Activated B cell treated with CpG ODN at 0.5 μM for 24 hours (primary cell): ENCODE data around the gene CERK. TPM values are rescaled to one million over a fixed set of nuclear protein-coding genes. Genes with fewer than 3 reads are reported as not detected.
"Not testable (repeated sequence)": the region's sequence is repeated elsewhere in the genome, so short reads cannot be mapped to it uniquely, and the experiment has no call there.

Source experiments
- ATAC-seq: fragments of 200-7000 bp; cut with Tn5 transposase; one replicate; pipeline ENCODE4 v1.10.0; 2021; ENCODE audit warnings: low read depth, mild to moderate bottlenecking, moderate library complexity
- CTCF ChIA-PET: fragments of 350-600 bp; sonication (Branson Sonifier 250); formaldehyde crosslinking; loops from one replicate; lab custom pipeline; 2021; ENCODE audit warnings: antibody characterized with exemption; lab: Charles Lee
- POLR2A ChIA-PET: fragments of 350-600 bp; sonication (Branson Sonifier 250); formaldehyde crosslinking; loops from one replicate; lab custom pipeline; 2021; ENCODE audit warnings: antibody characterized with exemption; lab: Charles Lee
- DNase-seq: peaks from one replicate; pipeline ENCODE4 v3.0.0; 2022
- H3K27ac Mint-ChIP-seq: one replicate; pipeline ENCODE4 v1.8.0; 2020; ENCODE audit warnings: mixed read lengths
- H3K27me3 Mint-ChIP-seq: one replicate; pipeline ENCODE4 v1.8.0; 2021; ENCODE audit warnings: mixed read lengths
- H3K36me3 Mint-ChIP-seq: one replicate; pipeline ENCODE4 v1.8.0; 2021; ENCODE audit warnings: low read depth, mixed read lengths
- H3K4me1 Mint-ChIP-seq: one replicate; pipeline ENCODE4 v1.8.0; 2021; ENCODE audit warnings: mixed read lengths
- H3K4me3 Mint-ChIP-seq: one replicate; pipeline ENCODE4 v1.8.0; 2020; ENCODE audit warnings: mild to moderate bottlenecking, mixed read lengths
- H3K9me3 Mint-ChIP-seq: one replicate; pipeline ENCODE4 v1.8.0; 2020; ENCODE audit warnings: mixed read lengths
- CTCF ChIP-seq: fragments of 200-600 bp; IDR thresholded peaks from one replicate; pipeline ENCODE4 v1.8.0; 2022; ENCODE audit warnings: antibody characterized with exemption, mild to moderate bottlenecking
- intact Hi-C: fragments of 100-400 bp; cut with micrococcal nuclease; formaldehyde crosslinking; loops from one replicate; pipeline ENCODE4 v1.15.1; 2024
- total RNA-seq: library from RNA; stranded (reverse); gene quantifications from 2 replicates; pipeline ENCODE4 v1.2.3, GENCODE V29; 2022

Gene CERK
- total RNA-seq, 1 donor from 2014 or later: 13.8 TPM

- Mint-ChIP-seq H3K27ac (peak overlapping the region; percentile 18), H3K9me3 (no peaks in the 10 kb centered on the region), H3K4me1 (peaks cover 44% of the 10 kb centered on the region), H3K4me3 (no peak overlapping the region), H3K36me3 (peaks cover 17% of the 10 kb centered on the region), H3K27me3 (no peaks in the 10 kb centered on the region)
- ATAC-seq: no peak
- DNase-seq: no peak
- intact Hi-C loops: no loop called here
- CTCF ChIA-PET: no interaction called here
- POLR2A ChIA-PET: interaction anchor here (1.0 kb wide), 1 partner anchor 129 kb away, joined by 3 read pairs; no protein-coding TSS in a partner anchor
- no peak for TF ChIP-seq CTCF
Observed at GRCh38 chr22:46646531-46647215, 91.4 kb downstream of the CERK start.

- DNase-seq, H3K4me3 Mint-ChIP-seq, ATAC-seq, CTCF ChIA-PET, H3K27me3 Mint-ChIP-seq, H3K9me3 Mint-ChIP-seq, POLR2A ChIA-PET, H3K27ac Mint-ChIP-seq, intact Hi-C loops: not testable (repeated sequence)
- H3K4me1 Mint-ChIP-seq: peaks cover 20% of the 10 kb centered on the region
- H3K36me3 Mint-ChIP-seq: peaks cover 35% of the 10 kb centered on the region
Observed at GRCh38 chr22:46642840-46643480, 95.1 kb downstream of the CERK start.

- ChIA-PET CTCF (no interaction called here), POLR2A (no interaction called here)
- TF ChIP-seq CTCF: no peak
- H3K27ac Mint-ChIP-seq: peak overlapping the region; percentile 46
- DNase-seq (no peak), ATAC-seq (no peak)
- peaks cover 40% of the 10 kb centered on the region for H3K36me3 Mint-ChIP-seq
- intact Hi-C loops: no loop called here
- H3K4me1 Mint-ChIP-seq: peaks cover 20% of the 10 kb centered on the region
- no peak overlapping the region for H3K4me3 Mint-ChIP-seq
- H3K27me3 Mint-ChIP-seq: no peaks in the 10 kb centered on the region
- H3K9me3 Mint-ChIP-seq: no peaks in the 10 kb centered on the region
Observed at GRCh38 chr22:46641811-46642266, 96.2 kb downstream of the CERK start.

GRCh38 chr22:46640293-46641055, 97.6 kb downstream of the CERK start:
- no peak overlapping the region for H3K27ac Mint-ChIP-seq
- no peaks in the 10 kb centered on the region for H3K9me3 Mint-ChIP-seq
- ChIA-PET CTCF (interaction anchor here (1.0 kb wide), 1 partner anchor 77 kb away, joined by 3 read pairs; no protein-coding TSS in a partner anchor), POLR2A (no interaction called here)
- peaks cover 41% of the 10 kb centered on the region for H3K36me3 Mint-ChIP-seq
- H3K4me3 Mint-ChIP-seq: no peak overlapping the region
- intact Hi-C loops: no loop called here
- TF ChIP-seq CTCF: no peak
- H3K4me1 Mint-ChIP-seq: peaks cover 17% of the 10 kb centered on the region
- no peak for DNase-seq
- H3K27me3 Mint-ChIP-seq: no peaks in the 10 kb centered on the region
- ATAC-seq: no peak

GRCh38 chr22:46639843-46640242, 98.2 kb downstream of the CERK start:
- intact Hi-C loops: no loop called here
- Mint-ChIP-seq H3K27ac (no peak overlapping the region), H3K36me3 (peaks cover 41% of the 10 kb centered on the region), H3K4me3 (no peak overlapping the region), H3K9me3 (no peaks in the 10 kb centered on the region), H3K4me1 (peaks cover 17% of the 10 kb centered on the region), H3K27me3 (no peaks in the 10 kb centered on the region)
- CTCF ChIA-PET: interaction anchor here (1.0 kb wide), 1 partner anchor 76 kb away, joined by 3 read pairs; no protein-coding TSS in a partner anchor
- no peak for TF ChIP-seq CTCF
- no peak for ATAC-seq
- no peak for DNase-seq
- POLR2A ChIA-PET: no interaction called here
